ENCODE measurements around the gene TRAPPC14. TPM values are rescaled to one million over a fixed set of nuclear protein-coding genes. Genes with fewer than 3 reads are reported as not detected.

Gene TRAPPC14
- total and polyA plus RNA-seq, 9 of the 15 experiments (the other 6 are each of a cell fraction or from before 2014, with no cell fraction given) = 0.42 to 45.9 (median 18.2) TPM

DNA sequence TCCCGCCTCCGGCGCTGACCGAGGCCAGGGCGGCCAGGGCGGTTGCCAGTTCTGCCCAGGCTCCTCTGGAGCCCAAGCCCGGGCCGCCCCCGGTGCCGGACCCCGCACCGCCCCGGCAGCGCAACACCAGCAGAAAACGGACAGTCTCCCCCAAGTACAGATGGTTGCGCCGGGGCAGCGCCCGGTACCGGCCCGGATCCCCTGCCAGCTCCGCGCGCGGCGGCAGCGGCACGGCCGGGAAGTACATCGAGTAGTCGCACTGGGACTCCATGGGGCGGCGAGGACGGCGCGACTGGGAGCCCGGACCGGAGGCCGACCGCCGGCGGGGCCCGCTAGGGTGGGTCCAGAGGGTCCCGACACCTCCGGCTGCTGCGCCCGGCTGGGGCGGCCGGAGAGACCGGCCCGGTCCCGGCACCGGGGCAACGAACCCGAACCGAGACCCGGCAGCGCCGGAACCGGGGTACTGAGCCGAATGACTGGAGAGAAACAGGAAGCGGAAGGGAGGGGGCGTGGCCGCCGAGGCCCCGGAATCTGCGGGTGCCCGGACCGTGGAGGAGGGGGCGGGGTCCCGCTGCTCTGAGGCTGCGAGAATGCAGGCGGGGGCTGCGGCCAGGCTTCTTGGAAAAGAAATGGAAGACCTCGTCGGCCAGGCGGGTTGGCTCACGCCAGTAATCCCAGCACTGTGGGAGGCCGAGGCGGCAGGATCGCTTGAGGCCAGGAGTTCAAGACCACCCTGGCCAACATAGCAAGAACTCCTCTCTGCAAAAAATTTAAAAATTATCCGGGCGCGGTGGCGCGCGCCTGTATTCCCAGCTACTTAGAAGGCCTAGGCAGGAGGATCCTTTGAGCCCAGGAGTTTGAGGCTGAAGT is at the start of gene TRAPPC14 (continued):
- TF ChIP-seq TARDBP (IDR thresholded peaks at IDR 0.05) = peak; percentile 85
- no peak for TF ChIP-seq NR0B1 (IDR thresholded peaks at IDR 0.05; ENCODE audit: partially characterized antibody)
- peak; percentile 57; the same call in 1 of the 2 replicates for TF ChIP-seq SAFB (IDR thresholded peaks at IDR 0.05; ENCODE audit: borderline replicate concordance, low read depth, low read length)
- peak; percentile 81; the same call in 1 of the 2 replicates for TF ChIP-seq ZC3H4 (CRISPR knock-in tag; IDR thresholded peaks at IDR 0.05; ENCODE audit: borderline replicate concordance)
- TF ChIP-seq ZNF239 (CRISPR knock-in tag; IDR thresholded peaks at IDR 0.05) = no peak; the same call in 1 of the 2 replicates
- TF ChIP-seq, protein P1, sequence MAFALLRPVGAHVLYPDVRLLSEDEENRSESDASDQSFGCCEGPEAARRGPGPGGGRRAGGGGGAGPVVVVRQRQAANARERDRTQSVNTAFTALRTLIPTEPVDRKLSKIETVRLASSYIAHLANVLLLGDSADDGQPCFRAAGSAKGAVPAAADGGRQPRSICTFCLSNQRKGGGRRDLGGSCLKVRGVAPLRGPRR (CRISPR knock-in tag; IDR thresholded peaks at IDR 0.05) = no peak
- TF ChIP-seq HDAC2 (IDR thresholded peaks at IDR 0.05) = peak; percentile 66; the same call in 1 of the 2 replicates
- TF ChIP-seq FOSL1 (tag; conservative IDR thresholded peaks at IDR 0.05) = peak; percentile 51
- no peak for TF ChIP-seq ESRRB (CRISPR knock-in tag; IDR thresholded peaks at IDR 0.05; ENCODE audit: borderline replicate concordance)
- TF ChIP-seq SIN3A (IDR thresholded peaks at IDR 0.05; ENCODE audit: borderline replicate concordance in 2 of 2, control insufficient read depth in 1 of 2, low read depth in 2 of 2, low read length in 2 of 2) = peak; percentile 85 to 95
- TF ChIP-seq, protein P2, sequence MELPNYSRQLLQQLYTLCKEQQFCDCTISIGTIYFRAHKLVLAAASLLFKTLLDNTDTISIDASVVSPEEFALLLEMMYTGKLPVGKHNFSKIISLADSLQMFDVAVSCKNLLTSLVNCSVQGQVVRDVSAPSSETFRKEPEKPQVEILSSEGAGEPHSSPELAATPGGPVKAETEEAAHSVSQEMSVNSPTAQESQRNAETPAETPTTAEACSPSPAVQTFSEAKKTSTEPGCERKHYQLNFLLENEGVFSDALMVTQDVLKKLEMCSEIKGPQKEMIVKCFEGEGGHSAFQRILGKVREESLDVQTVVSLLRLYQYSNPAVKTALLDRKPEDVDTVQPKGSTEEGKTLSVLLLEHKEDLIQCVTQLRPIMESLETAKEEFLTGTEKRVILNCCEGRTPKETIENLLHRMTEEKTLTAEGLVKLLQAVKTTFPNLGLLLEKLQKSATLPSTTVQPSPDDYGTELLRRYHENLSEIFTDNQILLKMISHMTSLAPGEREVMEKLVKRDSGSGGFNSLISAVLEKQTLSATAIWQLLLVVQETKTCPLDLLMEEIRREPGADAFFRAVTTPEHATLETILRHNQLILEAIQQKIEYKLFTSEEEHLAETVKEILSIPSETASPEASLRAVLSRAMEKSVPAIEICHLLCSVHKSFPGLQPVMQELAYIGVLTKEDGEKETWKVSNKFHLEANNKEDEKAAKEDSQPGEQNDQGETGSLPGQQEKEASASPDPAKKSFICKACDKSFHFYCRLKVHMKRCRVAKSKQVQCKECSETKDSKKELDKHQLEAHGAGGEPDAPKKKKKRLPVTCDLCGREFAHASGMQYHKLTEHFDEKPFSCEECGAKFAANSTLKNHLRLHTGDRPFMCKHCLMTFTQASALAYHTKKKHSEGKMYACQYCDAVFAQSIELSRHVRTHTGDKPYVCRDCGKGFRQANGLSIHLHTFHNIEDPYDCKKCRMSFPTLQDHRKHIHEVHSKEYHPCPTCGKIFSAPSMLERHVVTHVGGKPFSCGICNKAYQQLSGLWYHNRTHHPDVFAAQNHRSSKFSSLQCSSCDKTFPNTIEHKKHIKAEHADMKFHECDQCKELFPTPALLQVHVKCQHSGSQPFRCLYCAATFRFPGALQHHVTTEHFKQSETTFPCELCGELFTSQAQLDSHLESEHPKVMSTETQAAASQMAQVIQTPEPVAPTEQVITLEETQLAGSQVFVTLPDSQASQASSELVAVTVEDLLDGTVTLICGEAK (IDR thresholded peaks at IDR 0.05) = peak; percentile 95
- TF ChIP-seq, protein P2 (CRISPR knock-in tag; IDR thresholded peaks at IDR 0.05) = no peak
- TF ChIP-seq ELF1 (tag; IDR thresholded peaks at IDR 0.05) = peak; percentile 88
- TF ChIP-seq BCOR (IDR thresholded peaks at IDR 0.05) = peak; percentile 58
- peak; percentile 66 for TF ChIP-seq HCFC1 (IDR thresholded peaks at IDR 0.05; ENCODE audit: low read depth, low read length)
- TF ChIP-seq CEBPG (CRISPR knock-in tag; IDR thresholded peaks at IDR 0.05) = no peak
- TF ChIP-seq CEBPG (tag; conservative IDR thresholded peaks at IDR 0.05 in 1 of 2, IDR thresholded peaks at IDR 0.05 in 1 of 2) = peak in 1 of 2 experiments; percentile 30; a peak in 2 of 4 replicates
